Adrenal gland (tissue), 12 donors: Measurements from ENCODE around the gene CCDC200. TPM values are rescaled to one million over a fixed set of nuclear protein-coding genes. Genes with fewer than 3 reads are reported as not detected.

Source experiments
- DNase-seq, 7 donors: peaks; one replicate each; pipeline ENCODE4 v3.0.0-alpha.2; 2019 to 2020
- H3K27ac ChIP-seq, 5 donors: fragments of 200-600 bp; sonication (generic) in 4 of 5; 1 replicate in 3 of 5; 2 replicates in 2 of 5; pipeline versions ENCODE4 v1.5.1 to v1.8.0; 2016 to 2020; ENCODE audit warnings: mild to moderate bottlenecking in 1 of 5
- H3K27me3 ChIP-seq: fragments of 200-600 bp; 2 replicates; pipeline ENCODE4 v1.8.0; 2021
- H3K36me3 ChIP-seq, 2 donors: fragments of 200-600 bp; replicated peaks in 1 of 2; 1 replicate in 1 of 2; 2 replicates in 1 of 2; pipeline versions ENCODE4 v1.5.1 to v1.8.0; 2018 to 2022
- H3K4me1 ChIP-seq, 2 donors: fragments of 200-600 bp; replicated peaks in 1 of 2; 1 replicate in 1 of 2; 2 replicates in 1 of 2; pipeline versions ENCODE4 v1.5.1 to v1.8.0; 2018 to 2021
- H3K4me3 ChIP-seq, 4 donors: fragments of 200-600 bp; sonication (generic) in 3 of 4; one replicate each; pipeline ENCODE4 v1.5.1; 2016 to 2018
- H3K9me3 ChIP-seq, 3 donors: fragments of 200-600 bp; sonication (generic) in 1 of 3; replicated peaks in 1 of 3; 1 replicate in 2 of 3; 2 replicates in 1 of 3; pipeline versions ENCODE4 v1.5.1 to v1.8.0; 2016 to 2021
- POLR2A ChIP-seq, 2 donors: fragments of 450-650 bp; IDR thresholded peaks; one replicate each; pipeline ENCODE4 v1.6.1; 2017; ENCODE audit warnings: antibody characterized with exemption in 2 of 2, mild to moderate bottlenecking in 2 of 2, moderate library complexity in 1 of 2
- WGBS, 4 donors: extraction: QIAGEN DNeasy Blood & Tissue Kit in 2 of 4; methylation state at CpG; one replicate each; pipeline versions ENCODE4 v1.1.5 to v1.1.7; 2013 to 2017; 5-methylcytosine and 5-hydroxymethylcytosine counted together
- intact Hi-C, 2 donors: fragments of 100-400 bp; cut with DNase I; formaldehyde crosslinking; loops; one replicate each; pipeline versions ENCODE4 v1.14.1 to v1.15.0; 2022 to 2023
- polyA plus RNA-seq, 3 donors: library from polyadenylated mRNA; stranded (reverse); fragments of 200-250 nt in 2 of 3; fragments of 350-450 nt in 1 of 3; fragmentation: Illumina TruSeq in 1 of 3; extraction: RNeasy Lipid Tissue Mini Kit (QIAGEN cat#74804) in 1 of 3; gene quantifications; one replicate each; pipeline ENCODE4 v1.2.3, GENCODE V29; 2013 to 2014
- total RNA-seq, 9 donors: library from RNA; depleted of rRNA in 4 of 9; stranded (reverse); fragments of >200 nt in 4 of 9; fragments of 120-200 nt in 1 of 9; fragmentation: NEBNext Ultra II Directional in 1 of 9; extraction: Animal tissue kit (Norgen Biotek cat#: 25700) in 1 of 9; gene quantifications; one replicate each; pipeline versions ENCODE4 v1.1.0 to v1.2.4, GENCODE V29; 2013 to 2023
- TF ChIP-seq, protein P1 (sequence below), 6 experiments: fragments of 450-650 bp in 4 of 6; fragments of 200-600 bp in 2 of 6; sonication (generic) in 1 of 6; IDR thresholded peaks; 1 replicate in 5 of 6; 2 replicates in 1 of 6; pipeline versions ENCODE4 v1.5.1 to v1.8.0; 2016 to 2021; ENCODE audit warnings: antibody characterized with exemption in 6 of 6, mild to moderate bottlenecking in 2 of 6, moderate library complexity in 1 of 6
- donor health status: healthy with polysubstance abuse.
- donor health status: Bipolar disorder and iron deficiency.
- donor health status: DM: yes; HTN: yes; CAD: no.
- donor health status: DM: no; HTN: no; CAD: no.
- donor health status: DM: no; HTN: no; CAD: no.
- donor health status: DM: yes; HTN: yes; CAD: no.

CCDC200 gene
- total and polyA plus RNA-seq, 12 donors = not detected

DNA sequence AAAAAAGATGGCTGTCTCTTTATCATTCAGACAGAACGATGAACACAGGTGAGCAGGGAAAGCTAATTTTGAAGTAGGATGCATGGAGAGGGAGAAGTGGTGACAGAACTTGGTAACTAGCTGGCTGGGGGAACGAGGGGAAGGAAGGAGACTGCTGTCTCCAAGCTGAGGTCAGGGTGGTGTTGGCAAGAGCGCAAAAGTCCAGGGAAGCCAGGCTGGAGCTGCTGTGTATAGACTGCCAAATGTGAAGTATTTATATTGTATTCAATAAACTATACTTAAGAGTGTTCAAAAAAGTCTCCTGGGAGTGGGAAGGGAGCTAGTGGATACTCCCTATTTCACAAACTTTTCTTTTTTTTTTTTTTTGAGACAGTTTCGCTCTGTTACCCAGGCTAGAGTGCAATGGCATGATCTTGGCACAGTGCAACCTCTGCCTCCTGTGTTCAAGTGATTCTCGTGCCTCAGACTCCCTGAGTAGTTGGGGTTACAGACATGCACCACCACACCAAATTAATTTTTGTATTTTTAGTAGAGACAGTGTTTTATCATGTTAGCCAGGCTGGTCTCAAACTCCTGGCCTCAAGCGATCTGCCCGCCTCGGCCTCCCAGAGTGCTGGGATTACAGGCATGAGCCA is 8.6 kb downstream of the CCDC200 start:
- Histone ChIP-seq H3K4me3 (no peak overlapping the region), H3K27me3 (no peaks in the 10 kb centered on the region), H3K9me3 (no peaks in the 10 kb centered on the region), H3K4me1 (no peaks in the 10 kb centered on the region), H3K36me3 (peaks cover 0 to 10% of the 10 kb centered on the region in 2 donors), H3K27ac (no peak overlapping the region)
- TF ChIP-seq, protein P1, sequence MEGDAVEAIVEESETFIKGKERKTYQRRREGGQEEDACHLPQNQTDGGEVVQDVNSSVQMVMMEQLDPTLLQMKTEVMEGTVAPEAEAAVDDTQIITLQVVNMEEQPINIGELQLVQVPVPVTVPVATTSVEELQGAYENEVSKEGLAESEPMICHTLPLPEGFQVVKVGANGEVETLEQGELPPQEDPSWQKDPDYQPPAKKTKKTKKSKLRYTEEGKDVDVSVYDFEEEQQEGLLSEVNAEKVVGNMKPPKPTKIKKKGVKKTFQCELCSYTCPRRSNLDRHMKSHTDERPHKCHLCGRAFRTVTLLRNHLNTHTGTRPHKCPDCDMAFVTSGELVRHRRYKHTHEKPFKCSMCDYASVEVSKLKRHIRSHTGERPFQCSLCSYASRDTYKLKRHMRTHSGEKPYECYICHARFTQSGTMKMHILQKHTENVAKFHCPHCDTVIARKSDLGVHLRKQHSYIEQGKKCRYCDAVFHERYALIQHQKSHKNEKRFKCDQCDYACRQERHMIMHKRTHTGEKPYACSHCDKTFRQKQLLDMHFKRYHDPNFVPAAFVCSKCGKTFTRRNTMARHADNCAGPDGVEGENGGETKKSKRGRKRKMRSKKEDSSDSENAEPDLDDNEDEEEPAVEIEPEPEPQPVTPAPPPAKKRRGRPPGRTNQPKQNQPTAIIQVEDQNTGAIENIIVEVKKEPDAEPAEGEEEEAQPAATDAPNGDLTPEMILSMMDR (IDR thresholded peaks at IDR 0.05) = no peak
- TF ChIP-seq POLR2A (IDR thresholded peaks at IDR 0.05) = no peak
- intact Hi-C loops = no loop called here
- WGBS, 4 donors = 74 to 86% (median 82%) methylated on average over 8 of the region's 8 CpGs
- peak in 3 of 7 donors; percentile 2 to 30 (median 13) for DNase-seq

DNA sequence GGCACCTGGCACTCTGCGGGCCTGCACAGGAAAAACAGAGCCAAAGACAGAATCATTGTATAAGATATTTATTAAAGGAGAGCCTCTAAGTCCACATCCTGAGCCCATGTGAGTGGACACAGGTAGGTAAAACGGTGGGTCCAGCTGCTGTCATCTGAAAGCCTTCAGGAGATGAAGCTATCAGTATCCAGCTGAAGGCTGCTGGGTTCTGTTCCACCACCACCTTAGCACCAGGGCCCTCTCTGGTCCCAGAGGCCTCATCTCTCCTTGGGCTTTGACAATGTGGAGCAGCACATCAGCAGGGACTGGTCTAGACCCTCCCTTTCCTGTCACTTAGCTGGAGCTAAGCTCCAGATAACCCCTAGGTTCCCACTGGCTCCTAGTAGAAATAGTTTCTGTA is 9.4 kb downstream of the CCDC200 start:
- no peak overlapping the region for H3K4me3 ChIP-seq
- no peaks in the 10 kb centered on the region for H3K27me3 ChIP-seq
- H3K4me1 ChIP-seq = no peaks in the 10 kb centered on the region
- peak in 3 of 7 donors; percentile 4 to 45 (median 8) for DNase-seq
- H3K27ac ChIP-seq = no peak overlapping the region
- H3K36me3 ChIP-seq = peaks cover 0 to 16% of the 10 kb centered on the region in 2 donors
- TF ChIP-seq, protein P1 (IDR thresholded peaks at IDR 0.05) = no peak
- TF ChIP-seq POLR2A (IDR thresholded peaks at IDR 0.05) = no peak
- WGBS, 4 donors = 90 to 100% (median 95%) methylated on average over 2 of the region's 2 CpGs
- intact Hi-C loops = no loop called here
- no peaks in the 10 kb centered on the region for H3K9me3 ChIP-seq

DNA sequence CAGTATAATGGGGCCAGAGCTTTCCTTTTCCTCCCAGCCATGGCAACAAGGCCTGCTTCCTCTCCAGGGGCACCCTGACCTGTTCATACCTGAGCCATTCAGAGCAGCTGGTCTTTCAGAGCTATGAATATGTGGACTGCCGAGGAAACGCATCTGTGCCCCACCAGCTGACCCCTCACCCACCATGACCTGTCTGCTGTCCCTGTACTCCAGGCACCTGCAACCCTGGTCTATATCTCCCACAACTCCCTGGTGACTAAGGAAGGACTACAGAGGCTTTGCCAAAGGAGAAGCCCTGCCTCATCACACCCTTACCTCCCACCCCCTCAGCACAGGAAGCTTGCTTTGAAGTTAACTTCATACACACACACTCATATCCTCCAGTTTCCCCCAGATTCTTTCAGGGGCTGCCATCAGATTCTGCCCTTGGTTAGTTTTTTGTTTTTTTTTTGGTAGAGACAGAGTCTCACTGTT is 10.8 kb downstream of the CCDC200 start:
- intact Hi-C loops = no loop called here
- 83 to 98% (median 93%) methylated on average over 1 to 2 of the region's 2 CpGs for WGBS, 4 donors
- Histone ChIP-seq H3K27ac (no peak overlapping the region), H3K36me3 (peaks cover 0 to 16% of the 10 kb centered on the region in 2 donors), H3K4me1 (peaks cover 0 to under 1% of the 10 kb centered on the region in 2 donors), H3K4me3 (no peak overlapping the region), H3K9me3 (no peaks in the 10 kb centered on the region), H3K27me3 (no peaks in the 10 kb centered on the region)
- DNase-seq = peak in 2 of 7 donors; percentile 11 to 30
- TF ChIP-seq POLR2A (IDR thresholded peaks at IDR 0.05) = no peak
- TF ChIP-seq, protein P1 (IDR thresholded peaks at IDR 0.05) = no peak

DNA sequence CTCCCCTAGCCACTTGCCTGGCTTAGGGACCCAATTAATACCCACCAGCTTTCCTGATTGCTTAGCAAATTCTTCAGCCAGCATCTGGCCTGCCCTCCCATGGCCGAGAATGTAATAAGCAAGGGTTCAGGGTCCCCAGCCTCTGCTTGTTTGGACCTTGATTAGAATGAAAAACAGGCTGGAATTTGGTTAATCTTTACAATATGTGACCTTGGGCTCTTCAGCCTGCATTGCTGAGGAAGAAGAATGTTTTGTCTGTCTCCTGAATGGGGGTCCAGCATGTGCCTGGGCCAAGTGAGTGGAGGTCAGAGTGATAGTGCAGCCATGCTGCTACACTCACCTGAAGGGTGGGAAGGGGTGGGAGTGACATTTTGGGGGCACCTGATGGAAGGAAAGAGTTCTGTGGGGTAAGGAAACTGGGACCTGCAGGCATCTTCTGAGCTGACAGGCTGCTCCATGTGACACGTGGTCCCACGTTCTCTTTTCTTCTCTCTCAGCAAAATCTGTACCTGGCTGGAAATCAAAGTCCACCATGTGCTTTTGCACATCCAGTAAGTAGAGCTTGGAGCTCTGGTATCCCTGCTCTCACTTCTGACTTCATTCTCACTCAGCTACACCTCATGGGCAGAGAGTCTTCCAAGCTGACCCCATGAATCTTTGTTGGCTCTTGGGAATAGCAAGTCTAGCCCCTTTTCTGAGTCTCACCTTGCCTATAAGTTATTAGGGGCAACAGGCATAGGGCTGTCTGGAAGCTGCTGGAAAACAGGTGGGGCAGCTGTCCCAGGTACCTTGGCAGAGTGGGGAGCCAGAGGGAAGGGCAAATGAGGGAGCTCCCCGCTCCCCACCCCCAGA is 11.4 kb downstream of the CCDC200 start:
- H3K36me3 ChIP-seq = peaks cover 0 to 16% of the 10 kb centered on the region in 2 donors
- H3K27ac ChIP-seq = no peak overlapping the region

More for the DNA sequence above, 11.4 kb downstream of the CCDC200 start:
- 75 to 95% (median 91%) methylated on average over 2 to 4 of the region's 4 CpGs for WGBS, 4 donors
- Histone ChIP-seq H3K9me3 (no peaks in the 10 kb centered on the region), H3K27me3 (no peaks in the 10 kb centered on the region), H3K4me3 (no peak overlapping the region), H3K4me1 (peaks cover 0 to 7% of the 10 kb centered on the region in 2 donors)
- DNase-seq = peak in 2 of 7 donors; percentile 10 to 25
- TF ChIP-seq, protein P1 (IDR thresholded peaks at IDR 0.05) = no peak
- no peak for TF ChIP-seq POLR2A (IDR thresholded peaks at IDR 0.05)
- intact Hi-C loops = no loop called here
